Activated T-cell treated with anti-CD3 and anti-CD28 coated beads for 24 hours (primary cell): ENCODE data around the gene ST13.
"Not testable (repeated sequence)": the region's sequence is repeated elsewhere in the genome, so short reads cannot be mapped to it uniquely, and the experiment has no call there.

ENCODE experiments used
- DNase-seq: peaks from one replicate; pipeline ENCODE4 v3.0.0-alpha.2; 2020; ENCODE audit warnings: low read depth

ST13 gene

DNA sequence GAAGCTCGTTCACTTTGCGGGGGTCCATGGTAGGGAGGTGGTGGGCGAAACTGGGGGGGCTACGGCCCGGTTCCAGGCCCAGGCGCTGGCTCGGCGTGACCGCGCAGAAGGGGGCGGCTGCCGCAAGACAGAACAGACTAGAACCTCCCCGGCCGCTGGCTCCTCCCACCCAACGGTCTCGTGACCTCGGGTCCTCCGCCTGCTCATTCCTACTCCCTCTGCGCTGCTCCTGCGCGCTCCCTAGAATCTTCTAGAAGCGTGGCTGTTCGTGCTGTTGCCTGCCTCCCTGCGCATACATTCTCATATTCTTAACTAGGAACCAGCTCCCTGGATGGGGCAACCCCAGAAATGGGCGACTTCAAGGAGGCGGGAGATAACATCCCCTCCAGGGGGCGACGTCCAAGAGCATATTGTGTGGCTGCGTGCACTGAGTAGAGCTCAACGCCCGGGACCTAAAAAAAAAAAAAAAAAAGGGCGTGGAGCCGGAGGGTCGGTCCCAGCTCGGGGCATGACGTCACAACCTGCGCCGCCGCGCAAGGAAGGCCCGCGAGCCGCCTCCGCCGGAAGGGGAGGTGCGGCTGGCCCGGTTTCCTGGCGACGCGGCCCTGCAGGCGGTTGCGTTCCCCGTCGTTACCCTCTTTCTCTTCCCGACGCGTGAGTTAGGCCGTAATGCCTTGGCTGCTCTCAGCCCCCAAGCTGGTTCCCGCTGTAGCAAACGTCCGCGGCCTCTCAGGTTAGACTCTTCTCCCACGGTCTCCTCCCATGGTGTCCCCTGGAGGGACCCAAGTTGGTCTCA, at the start of gene ST13, which contains the start of gene XPNPEP3:
TSS of gene ST13 (minus strand) at position 127 of the 796 bp plus-strand sequence. CDS start at position 28, 99 bp downstream.
TSS of gene XPNPEP3 (plus strand) at position 636 of the 796 bp plus-strand sequence. CDS start at position 670, 34 bp downstream.
- peak; percentile 95 for DNase-seq

DNA sequence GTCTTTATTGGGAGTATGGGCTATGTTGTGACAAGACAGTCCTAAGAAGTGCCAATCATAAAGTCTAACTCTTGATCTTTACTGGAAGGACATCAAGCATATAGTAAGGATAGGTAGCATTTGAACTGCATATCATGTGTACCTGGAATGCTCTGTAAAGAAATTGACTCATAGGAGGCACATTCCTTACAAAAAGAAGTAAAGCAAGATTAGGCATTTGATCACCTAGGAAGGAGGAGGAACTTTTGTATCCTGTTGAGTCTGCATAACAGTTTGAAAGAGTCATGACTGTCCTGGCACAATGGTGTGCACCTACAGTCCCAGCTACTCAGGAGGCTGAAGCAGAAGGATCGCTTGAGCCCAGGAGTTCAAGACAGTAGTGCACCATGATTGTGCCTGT, 47.7 kb upstream of the ST13 start:
- DNase-seq, result no peak

DNA sequence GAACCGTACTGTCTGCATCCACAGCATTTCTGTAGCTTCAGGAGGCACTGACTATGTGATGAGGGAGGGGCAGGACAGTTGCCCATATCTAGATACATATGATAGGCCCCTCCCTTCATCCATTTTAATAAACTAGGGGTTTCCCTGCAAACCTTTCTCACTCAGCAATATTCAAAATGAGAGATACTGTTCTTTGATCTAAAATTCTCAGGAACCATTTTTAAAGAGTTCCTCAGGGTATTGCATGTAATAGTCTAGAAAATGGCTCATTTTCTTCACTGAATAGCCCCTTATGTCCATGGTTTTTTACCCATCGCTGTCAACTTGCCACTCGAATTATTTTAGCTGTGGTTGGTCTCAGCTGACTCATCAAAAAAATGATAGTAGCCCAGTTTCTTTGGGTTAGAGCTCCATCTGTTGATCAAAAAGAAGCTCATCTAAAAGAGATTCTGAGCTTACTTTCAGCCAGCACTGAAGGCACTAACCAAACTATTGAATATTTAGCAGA, 42.5 kb upstream of the ST13 start:
- peak; percentile 3 for DNase-seq

DNA sequence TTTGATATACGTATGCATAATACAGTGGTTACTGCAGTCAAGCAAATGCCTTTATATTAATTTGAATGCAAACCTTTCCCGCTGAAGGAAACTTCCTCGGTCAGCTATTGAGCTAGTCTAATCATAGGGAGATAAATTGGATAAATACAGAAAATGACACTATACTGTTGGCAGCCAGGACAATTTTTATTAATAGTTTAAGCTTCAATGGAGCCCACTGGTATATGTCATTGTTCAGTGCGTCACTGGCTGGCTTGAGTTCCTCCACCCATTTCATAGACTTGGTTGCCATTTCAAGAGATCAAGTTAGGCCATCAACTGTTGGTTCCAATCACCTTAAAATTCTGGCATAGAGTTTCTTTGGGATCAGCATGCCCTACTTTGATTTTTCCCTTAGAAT, 38.0 kb upstream of the ST13 start:
- no peak for DNase-seq

DNA sequence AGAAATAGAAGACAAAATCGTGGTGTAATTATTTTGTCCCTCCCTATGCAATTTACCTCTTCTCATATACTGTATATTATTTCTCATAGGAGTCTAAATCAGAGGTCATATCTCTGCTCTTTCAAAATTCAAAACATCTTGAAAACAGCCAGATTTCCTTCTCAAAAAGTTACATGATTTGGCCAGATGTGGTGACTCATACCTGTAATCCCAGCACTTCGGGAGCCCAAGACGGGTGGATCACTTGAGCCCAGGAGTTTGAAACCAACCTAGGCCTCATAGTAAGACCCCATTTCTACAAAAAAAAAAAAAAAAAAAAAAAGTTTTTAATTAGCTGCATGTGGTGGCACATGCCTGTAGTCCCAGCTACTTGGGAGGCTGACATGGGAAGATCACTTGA, 34.4 kb upstream of the ST13 start:
- DNase-seq, result no peak

DNA sequence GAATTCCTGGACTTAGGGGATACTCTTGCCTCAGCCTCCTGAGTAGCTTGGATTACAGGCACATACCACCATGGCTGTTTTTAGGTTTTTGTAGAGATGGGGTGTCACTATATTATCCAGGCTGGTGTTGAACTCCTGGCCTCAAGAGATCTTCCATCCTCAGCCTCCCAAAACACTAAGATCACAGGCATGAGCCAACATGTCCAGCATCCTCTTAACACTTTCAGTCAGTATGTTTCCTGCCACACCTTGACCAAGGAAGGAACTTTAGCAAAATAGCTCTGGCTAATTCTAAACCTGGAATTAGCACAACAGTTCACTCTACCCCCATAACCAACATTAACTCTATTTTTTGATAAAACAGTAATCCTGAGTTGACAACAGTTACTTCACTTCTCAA, 32.7 kb upstream of the ST13 start:
- no peak for DNase-seq

DNA sequence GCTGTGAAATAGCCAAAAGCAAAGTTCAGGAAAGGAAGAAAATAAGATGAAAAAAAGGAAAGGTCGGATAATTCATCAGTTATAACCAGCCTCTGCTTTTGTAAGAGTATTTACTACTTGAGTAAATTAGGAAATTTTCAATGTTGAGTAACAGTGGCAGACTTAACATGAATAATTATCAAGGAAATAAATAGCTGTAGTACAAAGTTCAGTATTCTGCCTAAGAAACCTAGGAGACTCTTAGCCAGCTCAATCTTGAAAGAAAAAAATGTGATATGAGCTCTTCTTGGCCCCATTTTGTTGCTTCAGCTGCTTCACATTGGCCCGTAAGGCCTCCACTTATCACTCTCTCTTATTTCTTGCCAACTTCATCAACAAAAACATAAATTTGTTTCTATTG, 22.5 kb upstream of the ST13 start:
- no peak for DNase-seq

DNA sequence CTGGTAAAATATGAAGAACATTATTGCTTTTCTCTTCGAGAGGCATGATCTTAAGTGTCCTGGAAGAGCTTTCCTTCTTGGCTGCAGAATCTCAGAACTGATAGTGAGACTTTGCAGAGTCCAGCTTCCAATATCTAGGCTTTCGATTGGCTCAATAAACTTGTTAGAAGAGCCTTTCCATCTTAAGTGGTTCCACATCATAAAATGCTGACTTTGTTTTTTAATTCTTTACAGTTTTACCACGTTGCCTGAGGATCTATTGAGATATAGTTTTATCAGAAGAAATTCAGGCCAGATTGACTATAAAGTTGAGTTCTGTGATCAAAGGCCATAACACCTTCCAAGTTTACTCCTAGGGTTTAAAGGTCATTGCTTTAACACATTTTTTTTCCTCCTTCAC, 21.0 kb upstream of the ST13 start:
- DNase-seq, result no peak

DNA sequence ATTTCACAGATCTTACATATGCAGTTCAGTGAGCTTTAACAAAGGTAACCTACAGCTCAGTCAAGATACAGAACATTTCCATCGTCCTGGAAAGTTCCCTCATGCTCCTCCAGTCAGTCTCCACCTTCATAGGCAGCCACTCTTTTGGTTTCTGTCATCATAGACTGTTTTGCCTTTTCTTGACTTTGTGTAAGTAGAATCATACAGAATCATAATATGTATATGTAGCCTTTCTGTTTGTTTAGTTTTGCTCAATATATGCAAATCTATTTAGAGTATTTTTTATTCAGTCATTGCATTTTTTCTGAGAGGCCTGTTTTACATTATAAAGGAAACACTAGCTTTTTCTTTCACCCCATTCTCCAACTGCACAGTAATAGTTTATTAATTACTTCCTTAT, 20.5 kb upstream of the ST13 start:
- no peak for DNase-seq

DNA sequence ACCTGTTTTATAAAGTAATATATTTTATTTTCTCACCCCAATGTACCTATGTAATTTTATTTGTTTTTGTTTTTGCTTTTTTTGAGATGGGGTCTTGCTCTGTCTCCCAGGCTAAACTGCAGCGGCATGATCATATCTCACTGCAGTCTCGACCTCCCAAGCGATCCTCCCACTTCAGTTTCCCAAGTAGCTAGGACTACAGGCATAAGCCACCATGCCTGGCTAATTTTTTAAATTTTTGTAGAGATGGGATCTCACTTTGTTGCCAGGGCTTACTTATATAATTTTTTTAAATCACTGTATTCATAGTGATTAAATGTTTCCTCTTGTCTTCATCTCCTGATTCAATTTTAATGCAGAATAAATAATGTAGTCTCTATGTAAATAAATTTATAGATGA, 18.7 kb upstream of the ST13 start:
- DNase-seq, result no peak

DNA sequence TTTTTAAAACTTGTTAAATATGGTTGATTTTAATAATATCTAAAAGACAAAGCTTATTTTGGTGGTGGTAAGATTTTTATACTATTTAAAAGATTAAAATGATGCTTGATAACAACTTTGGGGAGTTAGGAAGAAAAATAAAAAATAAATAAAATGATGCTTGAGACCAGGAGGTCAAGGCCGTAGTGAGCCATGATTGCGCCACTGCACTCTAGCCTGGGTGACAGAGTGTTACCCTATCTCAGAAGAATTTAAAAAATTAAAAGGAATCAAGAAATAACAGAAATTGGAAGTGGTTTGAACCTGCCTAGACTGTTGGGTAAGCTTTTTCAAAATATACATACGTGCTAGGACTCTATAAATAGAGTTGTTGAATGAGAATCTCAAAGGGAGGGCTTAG, 17.6 kb upstream of the ST13 start:
- no peak for DNase-seq

DNA sequence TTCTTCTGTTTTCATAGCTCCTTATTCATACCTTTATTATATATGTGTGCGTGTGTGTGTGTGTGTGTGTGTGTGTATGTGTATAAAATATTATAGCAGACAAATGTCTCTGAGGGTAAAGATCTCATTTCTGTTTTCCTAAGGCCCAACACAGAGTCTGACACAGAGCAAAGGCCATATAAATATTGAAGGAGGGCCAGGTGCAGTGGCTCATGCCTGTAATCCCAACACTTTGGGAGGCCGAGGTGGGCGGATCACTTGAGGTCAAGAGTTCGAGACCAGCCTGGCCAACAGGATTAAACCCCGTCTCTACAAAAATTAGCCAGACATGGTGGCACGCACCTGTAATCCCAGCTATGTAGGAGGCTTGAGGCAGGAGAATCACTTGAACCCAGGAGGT, 11.9 kb upstream of the ST13 start:
- DNase-seq, result not testable (repeated sequence)

DNA sequence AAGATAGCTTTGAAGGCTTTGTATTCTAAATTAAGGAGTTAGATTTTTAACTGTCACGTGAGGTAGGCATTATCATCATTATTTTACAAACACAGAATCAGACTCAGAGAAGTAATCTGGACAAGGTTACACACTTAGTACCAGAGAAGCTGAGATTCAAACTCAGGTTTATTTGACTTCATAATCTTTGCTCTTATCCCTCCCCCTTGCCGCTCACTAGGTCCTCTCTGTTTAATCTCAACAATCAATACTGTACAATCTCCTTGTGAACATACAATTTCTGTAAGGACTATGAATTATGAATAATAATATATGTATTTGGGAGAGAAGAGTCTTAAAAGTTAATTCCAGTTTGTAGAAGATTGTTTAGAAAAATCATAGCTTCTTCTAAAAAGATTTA, 10.7 kb upstream of the ST13 start:
- no peak for DNase-seq

DNA sequence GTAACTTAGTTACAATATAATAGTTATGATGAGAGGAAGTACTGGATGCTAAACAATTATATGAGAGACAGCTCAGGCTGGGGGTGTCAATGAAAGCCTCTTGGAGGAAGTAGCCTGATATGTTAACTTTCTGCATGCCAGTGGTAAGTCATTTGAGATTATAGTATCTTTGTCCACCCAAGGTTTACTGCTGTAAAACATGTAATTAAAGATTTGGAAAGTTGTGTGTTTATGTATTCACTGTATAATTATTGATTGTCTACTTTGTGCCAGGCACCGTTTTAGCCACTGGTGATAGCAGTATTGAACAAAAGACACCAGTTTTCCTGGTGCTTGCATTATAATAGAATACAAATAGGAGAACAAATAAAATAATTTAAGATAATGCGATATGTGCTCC, 6.1 kb upstream of the ST13 start:
- no peak for DNase-seq

DNA sequence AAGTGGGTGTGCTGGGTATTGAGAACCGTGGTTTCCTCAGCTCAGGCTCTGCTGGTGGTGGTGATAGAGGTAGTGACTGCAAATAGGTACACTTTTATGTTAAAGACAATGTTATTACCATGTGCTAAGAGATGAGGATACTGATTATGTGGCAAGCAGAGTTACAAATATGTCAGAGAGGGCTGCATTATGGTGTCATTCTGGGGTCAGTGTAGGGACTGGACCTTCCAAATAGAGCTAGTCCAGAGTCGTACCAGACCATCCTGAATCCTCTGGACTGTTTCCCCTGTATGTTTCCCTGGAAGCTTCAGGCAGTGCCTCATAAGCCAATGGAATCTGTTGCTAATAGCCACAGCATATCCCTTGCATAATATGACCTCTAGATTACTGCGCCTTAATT, 5.6 kb upstream of the ST13 start, which contains the start of gene DNAJB7:
TSS of gene DNAJB7 (minus strand) at position 101 of the 400 bp plus-strand sequence. CDS start 119 bp downstream, outside the sequence.
- DNase-seq, result no peak

DNA sequence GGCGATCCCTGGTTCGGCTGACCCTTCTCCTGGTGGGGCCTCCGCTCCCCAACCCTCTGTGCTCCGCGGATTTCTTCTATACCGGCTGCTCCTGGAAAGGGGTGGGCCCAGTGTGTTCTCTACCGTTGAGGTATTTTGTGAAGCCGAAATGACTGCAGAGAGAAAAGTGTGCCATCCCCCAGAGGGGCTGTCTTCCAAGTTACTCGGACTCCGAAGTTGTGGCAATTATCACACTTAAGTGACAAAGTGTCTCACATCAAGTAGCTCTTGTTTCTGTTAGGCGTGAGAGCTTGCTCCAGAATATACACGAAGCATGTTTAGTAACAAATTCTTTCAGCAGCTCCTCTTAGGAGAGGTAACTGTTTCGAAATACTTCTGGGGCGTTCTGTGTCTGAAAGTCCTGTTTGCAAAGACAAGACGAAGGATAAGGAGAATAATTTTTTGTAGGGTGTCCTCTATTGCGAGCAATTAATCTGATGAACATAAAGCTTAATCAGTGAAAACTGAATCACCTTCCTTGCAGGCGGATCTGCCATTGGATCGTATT, 943 bp upstream of the ST13 start:
- no peak for DNase-seq

DNA sequence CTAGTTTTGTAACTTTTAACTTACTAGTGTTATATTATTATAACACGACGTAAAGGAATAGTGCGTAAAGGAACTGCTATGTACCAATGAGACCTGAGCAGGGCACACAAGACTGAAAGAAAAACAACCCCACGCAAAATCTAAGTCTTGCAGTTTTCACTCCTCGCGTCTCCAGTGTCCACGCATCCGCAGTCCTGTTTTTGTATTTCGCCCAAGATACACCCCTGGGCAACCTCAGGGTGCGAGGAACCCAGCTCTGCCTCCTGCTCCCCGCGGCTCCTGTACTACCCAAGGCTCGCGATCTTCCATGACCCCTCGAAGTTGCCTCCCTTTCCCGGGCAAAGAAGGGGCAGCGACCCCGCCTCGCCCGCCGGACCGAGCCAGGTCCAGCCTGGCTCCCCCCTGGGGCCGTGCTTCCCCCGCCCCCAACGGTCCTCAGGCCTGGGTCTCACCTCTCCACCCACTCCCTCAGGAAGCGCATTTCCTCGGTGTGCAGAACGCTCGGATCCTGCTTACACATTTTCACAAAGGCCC, 393 bp downstream of the ST13 start:
- DNase-seq, result no peak

DNA sequence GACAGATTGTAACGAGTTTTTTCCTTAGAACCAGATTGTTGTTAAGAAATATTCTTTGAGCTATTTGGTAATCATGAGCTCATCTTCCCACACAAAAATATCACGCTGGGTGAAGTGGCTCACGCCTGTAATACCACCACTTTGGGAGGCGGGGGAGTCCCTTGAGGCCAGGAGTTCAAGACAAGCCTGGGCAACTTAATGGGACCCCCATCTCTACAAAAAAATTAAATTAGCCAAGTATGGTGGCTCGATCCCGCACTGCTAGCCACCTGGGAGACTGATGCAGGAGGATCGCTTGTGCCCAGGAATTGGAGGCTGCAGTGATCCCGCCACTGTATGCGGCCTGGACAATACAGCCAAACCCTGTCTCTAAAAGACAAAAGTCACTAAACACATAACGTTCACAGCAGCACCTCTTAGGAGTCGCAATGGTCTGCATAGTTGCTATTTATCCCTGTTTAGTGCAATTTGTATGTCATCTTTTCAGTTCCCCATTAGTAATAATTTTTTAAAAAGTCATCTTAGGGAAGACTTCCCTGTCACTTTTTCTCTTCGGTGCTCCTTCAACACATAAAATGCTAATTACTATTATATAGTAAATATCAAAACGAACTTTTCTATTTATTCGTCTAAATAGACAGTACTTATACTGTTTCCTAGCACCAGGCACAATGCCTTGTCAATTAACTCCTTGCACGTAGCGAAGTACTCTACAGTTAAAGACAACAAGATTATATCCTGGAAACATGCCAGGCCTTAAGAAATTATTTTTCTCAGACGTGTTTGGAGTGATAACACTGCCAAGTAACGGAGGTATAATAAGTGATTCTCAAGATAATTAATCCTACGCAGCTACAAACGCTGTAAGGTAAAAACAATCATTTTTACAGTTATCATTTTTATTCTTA, 1.1 kb downstream of the ST13 start:
- DNase-seq, result no peak

DNA sequence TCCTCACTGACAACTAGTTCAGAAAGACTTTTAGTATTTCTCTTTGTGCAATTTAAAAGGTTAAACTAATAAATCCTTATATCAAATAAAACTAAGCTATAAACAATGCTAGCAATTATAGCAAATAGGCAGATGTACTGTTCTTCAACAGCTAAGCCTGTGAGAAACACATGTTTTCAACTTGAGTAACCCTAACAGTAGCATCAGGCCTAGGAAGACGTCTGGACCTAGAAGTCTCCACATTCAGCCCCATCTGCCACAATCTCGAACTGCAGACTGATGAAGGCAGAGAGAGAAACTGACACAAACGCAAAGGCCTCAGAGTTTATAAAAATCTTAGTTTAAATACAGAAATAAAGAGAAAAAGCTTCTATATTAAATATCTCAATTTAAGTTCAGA, 2.5 kb downstream of the ST13 start:
- DNase-seq, result no peak

DNA sequence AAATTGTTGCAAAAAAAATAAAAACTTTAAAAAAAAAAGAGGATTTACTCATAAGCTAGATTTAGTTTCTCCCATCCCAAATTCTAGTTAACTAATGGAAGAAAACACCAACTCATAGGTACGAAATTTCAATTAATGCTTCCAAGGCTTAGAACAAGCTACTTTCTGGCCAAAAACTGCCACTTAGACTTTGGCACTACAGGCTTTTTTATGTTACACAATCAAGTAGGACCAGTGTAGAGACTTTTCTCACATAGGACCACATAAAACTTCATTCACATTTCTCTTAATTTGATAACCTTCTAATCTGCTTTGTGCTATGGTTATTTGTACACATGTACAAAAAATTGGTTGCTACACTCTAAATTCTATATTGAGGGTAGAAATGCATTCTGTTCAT, 3.1 kb downstream of the ST13 start:
- no peak for DNase-seq

DNA sequence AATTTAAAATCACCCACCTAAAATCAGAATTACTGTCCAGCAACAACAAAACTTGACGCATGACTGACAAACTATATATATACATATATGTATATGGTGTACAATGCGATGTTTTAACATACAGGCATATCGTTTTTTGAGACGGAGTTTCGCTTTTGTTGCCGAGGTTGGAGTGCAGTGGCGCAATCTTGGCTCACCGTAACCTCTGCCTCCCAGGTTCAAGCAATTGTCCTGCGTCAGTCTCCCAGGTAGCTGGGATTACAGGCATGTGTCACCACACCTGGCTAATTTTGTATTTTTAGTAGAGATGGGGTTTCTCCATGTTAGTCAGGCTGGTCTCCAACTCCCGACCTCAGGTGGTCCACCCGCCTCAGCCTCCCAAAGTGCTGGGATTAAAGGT, 10.6 kb downstream of the ST13 start:
- not testable (repeated sequence) for DNase-seq

DNA sequence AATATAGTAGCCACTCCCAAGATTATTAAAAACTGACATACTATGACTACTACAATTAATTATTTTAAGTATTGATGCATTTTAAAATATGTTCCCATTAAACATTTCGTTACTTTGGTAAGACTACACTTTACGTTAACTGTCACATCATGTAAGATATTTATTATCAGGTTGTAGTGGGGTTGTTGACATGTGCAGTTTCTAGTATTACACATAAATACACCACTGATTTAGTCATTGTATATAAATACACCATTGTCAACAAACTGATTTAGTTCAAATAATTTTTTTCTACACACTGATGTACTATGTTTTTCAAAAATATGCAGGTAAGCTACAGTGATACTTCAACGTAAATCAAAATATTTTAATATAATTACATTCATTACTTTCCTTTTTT, 11.5 kb downstream of the ST13 start:
- no peak for DNase-seq
